Fibroblast of lung (primary cell): ENCODE results near the gene BMP8A. TPM values are rescaled to one million over a fixed set of nuclear protein-coding genes. Genes with fewer than 3 reads are reported as not detected.
"Not testable (repeated sequence)": the region's sequence is repeated elsewhere in the genome, so short reads cannot be mapped to it uniquely, and the experiment has no call there.

Source experiments
- DNase-seq, 2 donors: peaks; one replicate each; pipeline versions ENCODE4 v3.0.0 to v3.0.0-alpha.2; 2010; ENCODE audit warnings: low read depth in 2 of 2
- H2AFZ ChIP-seq: 2 replicates; pipeline ENCODE4 v1.5.1; 2012; ENCODE audit warnings: low read length, control low read depth, inconsistent platforms
- H3K27ac ChIP-seq: 2 replicates; pipeline ENCODE4 v1.5.1; 2011; ENCODE audit warnings: low read length, control low read depth; ENCODE audit not compliant: insufficient read depth
- H3K27me3 ChIP-seq: 2 replicates; pipeline ENCODE4 v1.5.1; 2011; ENCODE audit warnings: mild to moderate bottlenecking, low read length; ENCODE audit not compliant: control insufficient read depth, insufficient read depth
- H3K36me3 ChIP-seq: 2 replicates; pipeline ENCODE4 v1.5.1; 2011; ENCODE audit warnings: low read length; ENCODE audit not compliant: control insufficient read depth, insufficient read depth
- H3K4me1 ChIP-seq: 2 replicates; pipeline ENCODE4 v1.5.1; 2011; ENCODE audit warnings: low read length; ENCODE audit not compliant: control insufficient read depth, insufficient read depth; ENCODE audit errors: extremely low read depth
- H3K4me2 ChIP-seq: 2 replicates; pipeline ENCODE4 v1.5.1; 2011; ENCODE audit warnings: low read length, control low read depth; ENCODE audit not compliant: insufficient read depth; ENCODE audit errors: extremely low read depth
- H3K4me3 ChIP-seq, 4 experiments: fragments of 200-600 bp in 1 of 4; sonication (generic) in 1 of 4; replicated peaks in 1 of 4; 2 replicates each; pipeline ENCODE4 v1.5.1; 2011 to 2016; ENCODE audit warnings: low read length in 4 of 4, low read depth in 3 of 4, mild to moderate bottlenecking in 3 of 4, control low read depth in 2 of 4, inconsistent platforms in 1 of 4, mixed read lengths in 1 of 4; ENCODE audit not compliant: insufficient read depth in 1 of 4; ENCODE audit errors: control extremely low read depth in 1 of 4
- H3K79me2 ChIP-seq: 2 replicates; pipeline ENCODE4 v1.5.1; 2012; ENCODE audit warnings: mild to moderate bottlenecking, low read length, inconsistent platforms; ENCODE audit not compliant: control insufficient read depth, insufficient read depth
- H3K9ac ChIP-seq: 2 replicates; pipeline ENCODE4 v1.5.1; 2011; ENCODE audit warnings: mild to moderate bottlenecking, low read length, control low read depth; ENCODE audit not compliant: insufficient read depth
- H3K9me3 ChIP-seq: 2 replicates; pipeline ENCODE4 v1.5.1; 2012; ENCODE audit warnings: low read depth, low read length; ENCODE audit not compliant: control insufficient read depth, insufficient read depth
- H4K20me1 ChIP-seq: 2 replicates; pipeline ENCODE4 v1.5.1; 2011; ENCODE audit warnings: low read length; ENCODE audit not compliant: control insufficient read depth, insufficient read depth; ENCODE audit errors: extremely low read depth
- EZH2 ChIP-seq: IDR thresholded peaks from 2 replicates; pipeline ENCODE4 v1.5.1; 2012; ENCODE audit warnings: low read length, control low read depth, mild to moderate bottlenecking; ENCODE audit errors: missing control alignments
- polyA plus RNA-seq, 2 donors: library from polyadenylated mRNA; depleted of rRNA in 1 of 2; stranded (reverse) in 1 of 2; unstranded in 1 of 2; fragments of >200 nt; gene quantifications; 2 replicates each; pipeline ENCODE4 v1.2.1, GENCODE V29; 2011 to 2012; ENCODE audit warnings: missing spikeins in 1 of 2
- total RNA-seq: library from RNA; depleted of rRNA; stranded (reverse); fragments of >200 nt; gene quantifications from 2 replicates; pipeline ENCODE4 v1.2.1, GENCODE V29; 2014
- TF ChIP-seq, protein P1 (sequence below), 2 donors: IDR thresholded peaks in 1 of 2; conservative IDR thresholded peaks in 1 of 2; 1 replicate in 1 of 2; 2 replicates in 1 of 2; pipeline ENCODE4 v1.5.1; 2011 to 2012; ENCODE audit warnings: low read length in 2 of 2, control low read depth in 1 of 2, inconsistent platforms in 1 of 2, low read depth in 1 of 2, mild to moderate bottlenecking in 1 of 2

Gene BMP8A
- total and polyA plus RNA-seq, 2 donors (not counting 1 experiment from before 2014, with no cell fraction given) = 0.33 to 0.41 TPM

DNA sequence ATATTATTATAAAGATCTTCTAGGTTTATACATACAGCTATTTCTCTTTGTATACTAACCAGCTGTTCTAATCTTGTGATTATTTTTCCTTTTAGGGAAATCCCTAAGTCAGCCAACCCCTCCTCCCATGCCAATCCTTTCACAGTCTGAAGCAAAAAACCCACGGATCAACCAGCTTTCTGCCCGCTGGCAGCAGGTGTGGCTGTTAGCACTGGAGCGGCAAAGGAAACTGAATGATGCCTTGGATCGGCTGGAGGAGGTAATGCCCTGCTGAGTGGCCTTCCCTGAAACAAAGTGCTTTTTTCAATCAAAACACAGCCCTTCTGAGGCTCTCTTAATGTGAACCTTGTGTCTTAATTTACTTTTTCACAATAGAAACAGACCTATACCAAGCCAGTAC lies 32.4 kb upstream of the BMP8A start:
- no peak overlapping the region for H3K27ac ChIP-seq
- no peaks in the 10 kb centered on the region for H4K20me1 ChIP-seq
- no peak for DNase-seq
- H3K4me3 ChIP-seq = no peak overlapping the region
- no peaks in the 10 kb centered on the region for H3K27me3 ChIP-seq
- no peak overlapping the region for H3K4me2 ChIP-seq
- H3K9me3 ChIP-seq = no peaks in the 10 kb centered on the region
- H3K79me2 ChIP-seq = peaks cover under 1% of the 10 kb centered on the region
- TF ChIP-seq, protein P1, sequence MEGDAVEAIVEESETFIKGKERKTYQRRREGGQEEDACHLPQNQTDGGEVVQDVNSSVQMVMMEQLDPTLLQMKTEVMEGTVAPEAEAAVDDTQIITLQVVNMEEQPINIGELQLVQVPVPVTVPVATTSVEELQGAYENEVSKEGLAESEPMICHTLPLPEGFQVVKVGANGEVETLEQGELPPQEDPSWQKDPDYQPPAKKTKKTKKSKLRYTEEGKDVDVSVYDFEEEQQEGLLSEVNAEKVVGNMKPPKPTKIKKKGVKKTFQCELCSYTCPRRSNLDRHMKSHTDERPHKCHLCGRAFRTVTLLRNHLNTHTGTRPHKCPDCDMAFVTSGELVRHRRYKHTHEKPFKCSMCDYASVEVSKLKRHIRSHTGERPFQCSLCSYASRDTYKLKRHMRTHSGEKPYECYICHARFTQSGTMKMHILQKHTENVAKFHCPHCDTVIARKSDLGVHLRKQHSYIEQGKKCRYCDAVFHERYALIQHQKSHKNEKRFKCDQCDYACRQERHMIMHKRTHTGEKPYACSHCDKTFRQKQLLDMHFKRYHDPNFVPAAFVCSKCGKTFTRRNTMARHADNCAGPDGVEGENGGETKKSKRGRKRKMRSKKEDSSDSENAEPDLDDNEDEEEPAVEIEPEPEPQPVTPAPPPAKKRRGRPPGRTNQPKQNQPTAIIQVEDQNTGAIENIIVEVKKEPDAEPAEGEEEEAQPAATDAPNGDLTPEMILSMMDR (conservative IDR thresholded peaks at IDR 0.05 in 1 of 2, IDR thresholded peaks at IDR 0.05 in 1 of 2; ENCODE audit: low read depth in 1 of 2, low read length in 2 of 2) = no peak
- no peak for TF ChIP-seq EZH2
- peaks cover 46% of the 10 kb centered on the region for H3K36me3 ChIP-seq
- no peak overlapping the region for H2AFZ ChIP-seq
- H3K9ac ChIP-seq = no peak overlapping the region
- peaks cover 2% of the 10 kb centered on the region for H3K4me1 ChIP-seq

DNA sequence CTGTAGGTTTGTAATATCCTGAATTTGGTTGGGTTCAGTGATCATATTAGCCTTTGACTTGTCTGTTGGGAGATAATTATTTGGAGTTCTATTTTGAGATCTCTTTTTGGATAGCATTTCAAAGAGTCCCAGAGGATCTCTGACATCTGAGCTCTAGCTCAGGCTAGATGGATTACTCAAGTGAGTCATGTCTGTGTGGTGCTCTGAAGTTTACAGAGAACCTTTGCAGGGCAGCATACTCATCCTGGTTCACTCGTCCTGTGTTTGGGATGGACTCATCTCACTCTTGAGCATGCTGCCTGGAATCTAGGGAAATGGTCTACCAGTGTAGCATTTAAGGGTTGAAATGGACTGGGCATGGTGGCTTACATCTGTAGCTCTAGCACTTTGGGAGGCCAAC lies 29.4 kb upstream of the BMP8A start:
- peak; percentile 23 to 30 for DNase-seq

DNA sequence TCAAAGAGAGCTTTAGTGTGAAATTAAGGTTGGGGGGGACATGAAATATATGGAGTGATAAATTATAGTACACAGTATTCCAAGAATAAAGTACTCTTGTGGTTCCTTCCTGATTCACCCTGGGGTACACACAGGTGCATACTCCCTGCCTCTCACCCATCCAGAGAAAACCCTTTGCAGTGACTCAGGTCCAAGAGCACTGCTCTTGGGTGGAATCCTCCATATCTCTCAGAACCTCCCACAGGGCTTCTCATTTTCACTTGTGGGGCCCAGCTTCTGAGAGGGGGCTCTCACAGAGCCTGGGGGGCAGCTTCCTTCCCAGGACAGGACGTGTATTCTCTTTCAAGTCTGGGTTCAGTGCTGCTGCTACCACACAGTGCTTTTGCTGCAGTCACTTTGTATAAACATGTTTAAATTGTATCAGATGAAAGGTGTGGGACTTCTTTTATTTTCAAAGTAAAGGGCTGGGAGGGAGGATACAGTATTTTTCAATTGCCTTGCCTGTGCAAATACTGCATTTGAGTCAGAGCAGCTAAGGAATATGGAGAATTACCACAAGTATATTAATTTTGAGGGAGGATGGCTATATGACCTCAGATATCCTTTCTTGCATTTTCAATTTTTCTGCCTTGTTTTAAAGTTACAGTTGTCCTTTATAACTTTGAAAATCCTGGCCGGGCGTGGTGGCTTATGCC lies 24.9 kb upstream of the BMP8A start:
- Histone ChIP-seq H3K36me3 (peaks cover 17% of the 10 kb centered on the region), H3K9ac (no peak overlapping the region), H3K27me3 (no peaks in the 10 kb centered on the region), H3K9me3 (no peaks in the 10 kb centered on the region), H3K4me2 (no peak overlapping the region), H3K79me2 (no peaks in the 10 kb centered on the region), H3K27ac (peak overlapping the region; percentile 24), H3K4me3 (no peak overlapping the region), H4K20me1 (no peaks in the 10 kb centered on the region), H2AFZ (no peak overlapping the region), H3K4me1 (peaks cover 2% of the 10 kb centered on the region)
- DNase-seq = no peak
- TF ChIP-seq, protein P1 (conservative IDR thresholded peaks at IDR 0.05 in 1 of 2, IDR thresholded peaks at IDR 0.05 in 1 of 2; ENCODE audit: low read depth in 1 of 2, low read length in 2 of 2) = no peak
- TF ChIP-seq EZH2 = no peak

More for the DNA sequence above, 29.4 kb upstream of the BMP8A start:
- no peak for TF ChIP-seq EZH2
- TF ChIP-seq, protein P1 (conservative IDR thresholded peaks at IDR 0.05 in 1 of 2, IDR thresholded peaks at IDR 0.05 in 1 of 2; ENCODE audit: low read depth in 1 of 2, low read length in 2 of 2) = no peak
- H3K9me3 ChIP-seq = no peaks in the 10 kb centered on the region
- peaks cover 2% of the 10 kb centered on the region for H3K4me1 ChIP-seq
- no peak overlapping the region for H3K9ac ChIP-seq
- no peaks in the 10 kb centered on the region for H3K27me3 ChIP-seq
- H4K20me1 ChIP-seq = no peaks in the 10 kb centered on the region
- H3K4me3 ChIP-seq = no peak overlapping the region
- no peak overlapping the region for H3K27ac ChIP-seq
- H3K36me3 ChIP-seq = peaks cover 31% of the 10 kb centered on the region
- no peaks in the 10 kb centered on the region for H3K79me2 ChIP-seq
- H2AFZ ChIP-seq = no peak overlapping the region
- no peak overlapping the region for H3K4me2 ChIP-seq

DNA sequence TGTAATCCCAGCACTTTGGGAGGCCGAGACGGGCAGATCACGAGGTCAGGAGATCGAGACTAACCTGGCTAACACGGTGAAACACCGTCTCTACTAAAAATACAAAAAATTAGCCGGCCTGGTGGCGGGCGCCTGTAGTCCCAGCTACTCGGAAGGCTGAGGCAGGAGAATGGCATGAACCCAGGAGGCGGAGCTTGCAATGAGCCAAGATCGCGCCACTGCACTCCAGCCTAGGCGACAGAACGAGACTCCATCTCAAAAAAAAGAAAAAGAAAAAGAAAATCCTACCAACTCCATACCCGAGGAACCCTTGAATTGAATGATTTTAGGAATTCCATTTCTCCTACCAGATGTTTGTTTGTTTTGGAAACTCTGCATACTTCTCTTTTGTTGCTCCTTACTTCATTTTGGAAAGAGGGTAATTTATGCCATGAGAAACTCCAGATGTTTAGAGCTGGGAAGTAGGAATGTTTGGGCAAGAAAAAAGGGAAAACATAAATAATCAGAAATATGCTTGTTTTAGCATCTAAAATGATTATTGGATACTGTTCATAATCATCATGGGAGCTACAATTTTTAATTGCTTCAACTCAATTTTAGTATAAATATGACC lies 24.2 kb upstream of the BMP8A start:
- peaks cover 18% of the 10 kb centered on the region for H3K36me3 ChIP-seq
- H3K4me2 ChIP-seq, H3K27me3 ChIP-seq, H3K4me1 ChIP-seq, H3K9me3 ChIP-seq, DNase-seq, H3K9ac ChIP-seq, H2AFZ ChIP-seq, H3K79me2 ChIP-seq, H3K27ac ChIP-seq, H3K4me3 ChIP-seq, H4K20me1 ChIP-seq: not testable (repeated sequence)
